Fibroblast of villous mesenchyme (primary cell): Measurements from ENCODE around the gene RAD18. TPM values are rescaled to one million over a fixed set of nuclear protein-coding genes. Genes with fewer than 3 reads are reported as not detected.

Experiments used
- DNase-seq: peaks from one replicate; pipeline ENCODE4 v3.0.0-alpha.2; 2010; ENCODE audit warnings: low read depth
- H3K4me3 ChIP-seq: 2 replicates; pipeline ENCODE4 v1.5.1; 2011; ENCODE audit warnings: low read depth, mild to moderate bottlenecking, low read length
- CTCF ChIP-seq: IDR thresholded peaks from 2 replicates; pipeline ENCODE4 v1.5.1; 2012; ENCODE audit warnings: low read depth, mild to moderate bottlenecking, low read length; ENCODE audit not compliant: insufficient read depth
- total RNA-seq: library from RNA; depleted of rRNA; stranded (reverse); fragments of >200 nt; gene quantifications from 2 replicates; pipeline ENCODE4 v1.2.3, GENCODE V29; 2012

RAD18 gene
- total RNA-seq, 1 donor: 18.1 TPM

DNA sequence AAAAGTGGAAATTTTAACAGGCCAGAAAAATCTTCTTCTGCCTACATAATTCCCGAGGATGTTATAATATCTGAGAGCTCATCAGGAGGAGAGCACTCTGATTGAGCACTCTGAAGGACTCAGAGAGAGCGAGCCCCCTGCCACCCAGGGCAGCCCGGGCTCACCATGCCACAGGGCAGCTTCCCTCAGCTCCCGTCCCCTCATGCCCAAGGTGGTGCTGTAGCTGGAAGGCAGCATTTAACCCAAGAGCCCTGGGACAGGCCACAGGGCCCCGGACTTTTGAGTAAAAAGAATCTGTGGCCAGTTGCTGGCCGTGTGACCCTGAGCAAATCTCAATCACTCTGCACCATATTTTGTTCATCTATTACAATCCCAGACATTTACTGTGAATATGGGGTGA is 23.5 kb upstream of the RAD18 start:
- no peak for DNase-seq
- H3K4me3 ChIP-seq: no peak overlapping the region
- TF ChIP-seq CTCF: no peak

DNA sequence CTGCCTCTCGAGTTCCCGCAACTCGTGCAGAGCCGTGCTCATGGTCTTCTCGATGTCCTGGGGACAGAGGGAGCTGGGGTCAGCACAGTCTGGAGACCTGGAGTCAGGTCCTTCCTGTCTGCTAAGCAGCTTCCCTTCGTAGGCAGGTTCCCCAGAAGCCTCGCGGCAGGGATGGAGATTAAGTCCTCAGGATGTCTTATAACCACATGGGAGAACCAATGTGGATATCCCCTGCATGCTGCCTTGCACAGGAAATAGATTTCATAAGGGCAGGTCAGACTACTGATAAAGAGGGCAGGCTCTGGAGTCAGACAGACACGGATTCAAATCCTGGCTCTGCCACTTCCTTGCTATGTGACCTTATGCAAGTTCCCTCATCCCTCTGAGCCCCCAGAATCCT is 22.6 kb upstream of the RAD18 start:
- TF ChIP-seq CTCF: no peak
- no peak for DNase-seq
- H3K4me3 ChIP-seq: no peak overlapping the region

GRCh38 chr3:8985411-8985831 is 22.1 kb upstream of the RAD18 start:
- no peak for TF ChIP-seq CTCF
- H3K4me3 ChIP-seq: no peak overlapping the region
- no peak for DNase-seq

GRCh38 chr3:8984526-8984925 is 21.3 kb upstream of the RAD18 start:
- H3K4me3 ChIP-seq: no peak overlapping the region
- DNase-seq: no peak
- TF ChIP-seq CTCF: no peak

GRCh38 chr3:8984081-8984480 is 20.8 kb upstream of the RAD18 start:
- no peak for TF ChIP-seq CTCF
- DNase-seq: no peak
- H3K4me3 ChIP-seq: no peak overlapping the region

GRCh38 chr3:8983591-8983990 is 20.3 kb upstream of the RAD18 start:
- no peak for TF ChIP-seq CTCF
- DNase-seq: no peak
- no peak overlapping the region for H3K4me3 ChIP-seq

DNA sequence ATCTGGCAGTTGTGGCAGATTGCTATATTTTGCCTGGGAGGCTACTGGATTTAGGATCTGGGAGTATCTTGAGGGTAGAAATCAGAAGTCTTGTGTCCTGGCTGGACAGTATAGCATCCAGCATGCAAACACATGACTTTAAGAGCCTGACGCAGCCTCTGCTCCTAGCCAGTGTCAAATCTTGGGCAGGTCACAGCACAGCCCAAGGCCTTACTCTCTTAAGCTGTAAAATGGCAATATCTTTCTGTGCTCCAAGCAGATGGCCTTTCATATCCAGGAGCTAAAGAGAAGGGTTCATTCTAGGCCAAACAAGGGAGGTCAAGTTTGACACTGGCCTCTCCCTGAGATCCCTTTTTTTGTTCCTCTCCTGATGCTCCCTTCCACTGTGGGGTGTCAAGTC is 19.8 kb upstream of the RAD18 start:
- TF ChIP-seq CTCF: no peak
- no peak for DNase-seq
- H3K4me3 ChIP-seq: no peak overlapping the region
